Thyroid gland (tissue), 4 donors: ENCODE measurements around the gene KCNMA1.

Source experiments
- POLR2A ChIP-seq, 2 donors: fragments of 450-650 bp; IDR thresholded peaks; one replicate each; pipeline ENCODE4 v1.6.1; 2017; ENCODE audit warnings: antibody characterized with exemption in 2 of 2, mild to moderate bottlenecking in 2 of 2, moderate library complexity in 1 of 2
- TF ChIP-seq, protein P1 (sequence below), 6 experiments: fragments of 200-600 bp in 3 of 6; fragments of 450-650 bp in 3 of 6; sonication (generic) in 3 of 6; IDR thresholded peaks; one replicate each; pipeline ENCODE4 v1.5.1; 2016 to 2019; ENCODE audit warnings: antibody characterized with exemption in 6 of 6, mild to moderate bottlenecking in 2 of 6, inconsistent platforms in 1 of 6, moderate library complexity in 1 of 6

DNA sequence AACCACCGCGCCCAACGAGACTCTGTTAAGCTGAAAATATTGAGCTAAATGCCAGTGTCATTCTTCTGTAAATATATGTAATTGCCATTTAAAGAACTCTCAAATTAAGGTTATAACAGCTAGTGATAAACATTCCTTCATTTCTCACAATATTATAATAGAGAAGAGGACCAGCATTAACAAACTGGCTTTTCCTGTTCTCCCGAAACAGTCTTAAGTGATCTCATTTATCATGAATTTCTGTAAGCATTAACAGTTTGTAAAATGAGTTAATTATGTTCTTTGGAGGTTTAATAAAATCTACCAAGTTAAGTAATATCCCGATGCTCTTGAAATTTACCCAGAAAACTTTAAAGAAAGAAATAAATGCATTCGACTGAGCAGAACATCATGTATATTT is 352.8 kb downstream of the KCNMA1 start:
- TF ChIP-seq POLR2A (IDR thresholded peaks at IDR 0.05) = no peak
- TF ChIP-seq, protein P1, sequence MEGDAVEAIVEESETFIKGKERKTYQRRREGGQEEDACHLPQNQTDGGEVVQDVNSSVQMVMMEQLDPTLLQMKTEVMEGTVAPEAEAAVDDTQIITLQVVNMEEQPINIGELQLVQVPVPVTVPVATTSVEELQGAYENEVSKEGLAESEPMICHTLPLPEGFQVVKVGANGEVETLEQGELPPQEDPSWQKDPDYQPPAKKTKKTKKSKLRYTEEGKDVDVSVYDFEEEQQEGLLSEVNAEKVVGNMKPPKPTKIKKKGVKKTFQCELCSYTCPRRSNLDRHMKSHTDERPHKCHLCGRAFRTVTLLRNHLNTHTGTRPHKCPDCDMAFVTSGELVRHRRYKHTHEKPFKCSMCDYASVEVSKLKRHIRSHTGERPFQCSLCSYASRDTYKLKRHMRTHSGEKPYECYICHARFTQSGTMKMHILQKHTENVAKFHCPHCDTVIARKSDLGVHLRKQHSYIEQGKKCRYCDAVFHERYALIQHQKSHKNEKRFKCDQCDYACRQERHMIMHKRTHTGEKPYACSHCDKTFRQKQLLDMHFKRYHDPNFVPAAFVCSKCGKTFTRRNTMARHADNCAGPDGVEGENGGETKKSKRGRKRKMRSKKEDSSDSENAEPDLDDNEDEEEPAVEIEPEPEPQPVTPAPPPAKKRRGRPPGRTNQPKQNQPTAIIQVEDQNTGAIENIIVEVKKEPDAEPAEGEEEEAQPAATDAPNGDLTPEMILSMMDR (IDR thresholded peaks at IDR 0.05) = no peak
